ENCODE results near the gene DYRK1B.

GRCh38 chr19:39865953-39866352, 32.0 kb upstream of the DYRK1B start:
- TF ChIP-seq, protein P1, sequence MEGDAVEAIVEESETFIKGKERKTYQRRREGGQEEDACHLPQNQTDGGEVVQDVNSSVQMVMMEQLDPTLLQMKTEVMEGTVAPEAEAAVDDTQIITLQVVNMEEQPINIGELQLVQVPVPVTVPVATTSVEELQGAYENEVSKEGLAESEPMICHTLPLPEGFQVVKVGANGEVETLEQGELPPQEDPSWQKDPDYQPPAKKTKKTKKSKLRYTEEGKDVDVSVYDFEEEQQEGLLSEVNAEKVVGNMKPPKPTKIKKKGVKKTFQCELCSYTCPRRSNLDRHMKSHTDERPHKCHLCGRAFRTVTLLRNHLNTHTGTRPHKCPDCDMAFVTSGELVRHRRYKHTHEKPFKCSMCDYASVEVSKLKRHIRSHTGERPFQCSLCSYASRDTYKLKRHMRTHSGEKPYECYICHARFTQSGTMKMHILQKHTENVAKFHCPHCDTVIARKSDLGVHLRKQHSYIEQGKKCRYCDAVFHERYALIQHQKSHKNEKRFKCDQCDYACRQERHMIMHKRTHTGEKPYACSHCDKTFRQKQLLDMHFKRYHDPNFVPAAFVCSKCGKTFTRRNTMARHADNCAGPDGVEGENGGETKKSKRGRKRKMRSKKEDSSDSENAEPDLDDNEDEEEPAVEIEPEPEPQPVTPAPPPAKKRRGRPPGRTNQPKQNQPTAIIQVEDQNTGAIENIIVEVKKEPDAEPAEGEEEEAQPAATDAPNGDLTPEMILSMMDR (IDR thresholded peaks at IDR 0.05), result no peak
- no peak for TF ChIP-seq POLR2A (IDR thresholded peaks at IDR 0.05)

Measured in uterus (tissue), 2 donors.